Glutamatergic neuron (in vitro differentiated cells): ENCODE results near the gene SLC44A4. TPM values are rescaled to one million over a fixed set of nuclear protein-coding genes. Genes with fewer than 3 reads are reported as not detected.

Experiments
- DNase-seq: peaks from one replicate; pipeline ENCODE4 v3.0.0; 2022
- H3K27ac Mint-ChIP-seq: one replicate; pipeline ENCODE4 v1.8.0; 2020; ENCODE audit warnings: mild to moderate bottlenecking, mixed read lengths, inconsistent platforms; ENCODE audit not compliant: unreplicated experiment
- H3K27me3 Mint-ChIP-seq: one replicate; pipeline ENCODE4 v1.8.0; 2020; ENCODE audit warnings: mild to moderate bottlenecking, moderate library complexity, mixed read lengths, inconsistent platforms; ENCODE audit not compliant: unreplicated experiment
- H3K36me3 Mint-ChIP-seq: one replicate; pipeline ENCODE4 v1.8.0; 2020; ENCODE audit warnings: mild to moderate bottlenecking, mixed read lengths, inconsistent platforms; ENCODE audit not compliant: unreplicated experiment
- H3K4me1 Mint-ChIP-seq: one replicate; pipeline ENCODE4 v1.8.0; 2020; ENCODE audit warnings: mild to moderate bottlenecking, low read depth, mixed read lengths, inconsistent platforms; ENCODE audit not compliant: unreplicated experiment
- H3K4me3 Mint-ChIP-seq: one replicate; pipeline ENCODE4 v1.8.0; 2020; ENCODE audit warnings: mild to moderate bottlenecking, mixed read lengths, inconsistent platforms; ENCODE audit not compliant: unreplicated experiment
- H3K9me3 Mint-ChIP-seq: one replicate; pipeline ENCODE4 v1.8.0; 2020; ENCODE audit warnings: mild to moderate bottlenecking, moderate library complexity, mixed read lengths, inconsistent platforms; ENCODE audit not compliant: unreplicated experiment
- CTCF ChIP-seq: fragments of 200-600 bp; sonication (generic); IDR thresholded peaks from one replicate; pipeline ENCODE4 v1.5.0; 2021; ENCODE audit not compliant: partially characterized antibody, unreplicated experiment
- total RNA-seq: library from RNA; stranded (reverse); fragmentation: NEBNext Ultra II Directional; extraction: Animal tissue kit (Norgen Biotek cat#: 25700); gene quantifications from one replicate; pipeline ENCODE4 v1.2.1, GENCODE V29; 2021; ENCODE audit not compliant: unreplicated experiment

Gene SLC44A4
- total RNA-seq, 1 donor from 2014 or later = not detected

- Mint-ChIP-seq H3K36me3 (no peaks in the 10 kb centered on the region), H3K4me3 (peak within 1 kb of the TSS; percentile 97), H3K4me1 (peaks cover 2% of the 10 kb centered on the region), H3K27ac (peak within 1 kb of the TSS; percentile 96), H3K9me3 (peaks cover 2% of the 10 kb centered on the region), H3K27me3 (peaks cover 9% of the 10 kb centered on the region)
- DNase-seq = peak; percentile 96
- TF ChIP-seq CTCF = no peak
These were observed 16.2 kb downstream of the SLC44A4 start, which contains the start of gene NEU1 for GRCh38 chr6:31862344-31863235. Gene NEU1 (minus strand): TSS chr6:31862821. CDS start chr6:31862776, 45 bp downstream.

- H3K4me1 Mint-ChIP-seq = peaks cover 2% of the 10 kb centered on the region
- no peak for TF ChIP-seq CTCF
- DNase-seq = no peak
- peaks cover 9% of the 10 kb centered on the region for H3K27me3 Mint-ChIP-seq
- H3K9me3 Mint-ChIP-seq = peaks cover 2% of the 10 kb centered on the region
- peak overlapping the region; percentile 96 for H3K27ac Mint-ChIP-seq
- H3K36me3 Mint-ChIP-seq = no peaks in the 10 kb centered on the region
- peak overlapping the region; percentile 97 for H3K4me3 Mint-ChIP-seq
These were observed 16.9 kb downstream of the SLC44A4 start for GRCh38 chr6:31861919-31862343.

GRCh38 chr6:31861150-31861549 lies 17.6 kb downstream of the SLC44A4 start:
- Mint-ChIP-seq H3K36me3 (no peaks in the 10 kb centered on the region), H3K27me3 (peaks cover 11% of the 10 kb centered on the region), H3K4me3 (peak overlapping the region; percentile 97), H3K4me1 (peaks cover 2% of the 10 kb centered on the region), H3K9me3 (peaks cover 2% of the 10 kb centered on the region), H3K27ac (no peak overlapping the region)
- DNase-seq = no peak
- no peak for TF ChIP-seq CTCF

GRCh38 chr6:31860349-31860748 lies 18.4 kb downstream of the SLC44A4 start:
- H3K9me3 Mint-ChIP-seq = peaks cover 2% of the 10 kb centered on the region
- no peak overlapping the region for H3K27ac Mint-ChIP-seq
- peaks cover 2% of the 10 kb centered on the region for H3K4me1 Mint-ChIP-seq
- no peak overlapping the region for H3K4me3 Mint-ChIP-seq
- no peak for DNase-seq
- no peak for TF ChIP-seq CTCF
- peaks cover 11% of the 10 kb centered on the region for H3K27me3 Mint-ChIP-seq
- H3K36me3 Mint-ChIP-seq = no peaks in the 10 kb centered on the region

GRCh38 chr6:31859923-31860322 lies 18.9 kb downstream of the SLC44A4 start:
- Mint-ChIP-seq H3K27me3 (peaks cover 11% of the 10 kb centered on the region), H3K4me3 (no peak overlapping the region)

More at GRCh38 chr6:31859923-31860322, 18.9 kb downstream of the SLC44A4 start:
- DNase-seq = no peak
- Mint-ChIP-seq H3K9me3 (peaks cover 2% of the 10 kb centered on the region), H3K36me3 (no peaks in the 10 kb centered on the region), H3K27ac (no peak overlapping the region), H3K4me1 (peaks cover 2% of the 10 kb centered on the region)
- no peak for TF ChIP-seq CTCF
